Activated CD8-positive, alpha-beta memory T cell treated with anti-CD3 and anti-CD28 coated beads for 48 hours (primary cell): ENCODE data around the gene TRPM6.

ENCODE experiments used
- DNase-seq, 3 experiments: peaks; one replicate each; pipeline ENCODE4 v3.0.0-alpha.2; 2020; ENCODE audit warnings: low read depth in 2 of 3, low spot score in 2 of 3

Gene TRPM6

GRCh38 chr9:74773886-74774479 is 113.7 kb downstream of the TRPM6 start:
- peak in 2 of 3 experiments; percentile 14 to 20 for DNase-seq

DNA sequence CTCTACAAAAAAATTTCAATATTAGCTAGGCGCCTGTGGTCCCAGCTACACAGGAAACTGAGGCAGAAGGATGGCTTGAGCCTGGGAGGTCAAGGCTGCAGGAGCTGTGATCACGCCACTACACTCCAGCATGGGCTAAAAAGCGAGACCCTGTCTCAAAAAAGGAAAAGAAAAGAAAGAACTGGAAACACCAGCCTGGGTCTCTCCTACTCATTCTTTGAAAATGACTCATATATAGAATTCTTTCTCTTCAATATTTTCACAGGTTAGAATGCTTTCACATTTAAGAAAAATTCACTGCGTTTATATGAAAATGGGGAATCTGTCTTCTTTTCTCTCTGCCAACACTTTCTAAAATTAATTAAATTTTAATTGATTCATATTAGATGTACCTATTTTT is 115.6 kb downstream of the TRPM6 start:
- no peak for DNase-seq

- DNase-seq, result no peak
These were observed 116.0 kb downstream of the TRPM6 start for GRCh38 chr9:74771672-74772071.

GRCh38 chr9:74771262-74771585 is 116.5 kb downstream of the TRPM6 start:
- no peak for DNase-seq

DNA sequence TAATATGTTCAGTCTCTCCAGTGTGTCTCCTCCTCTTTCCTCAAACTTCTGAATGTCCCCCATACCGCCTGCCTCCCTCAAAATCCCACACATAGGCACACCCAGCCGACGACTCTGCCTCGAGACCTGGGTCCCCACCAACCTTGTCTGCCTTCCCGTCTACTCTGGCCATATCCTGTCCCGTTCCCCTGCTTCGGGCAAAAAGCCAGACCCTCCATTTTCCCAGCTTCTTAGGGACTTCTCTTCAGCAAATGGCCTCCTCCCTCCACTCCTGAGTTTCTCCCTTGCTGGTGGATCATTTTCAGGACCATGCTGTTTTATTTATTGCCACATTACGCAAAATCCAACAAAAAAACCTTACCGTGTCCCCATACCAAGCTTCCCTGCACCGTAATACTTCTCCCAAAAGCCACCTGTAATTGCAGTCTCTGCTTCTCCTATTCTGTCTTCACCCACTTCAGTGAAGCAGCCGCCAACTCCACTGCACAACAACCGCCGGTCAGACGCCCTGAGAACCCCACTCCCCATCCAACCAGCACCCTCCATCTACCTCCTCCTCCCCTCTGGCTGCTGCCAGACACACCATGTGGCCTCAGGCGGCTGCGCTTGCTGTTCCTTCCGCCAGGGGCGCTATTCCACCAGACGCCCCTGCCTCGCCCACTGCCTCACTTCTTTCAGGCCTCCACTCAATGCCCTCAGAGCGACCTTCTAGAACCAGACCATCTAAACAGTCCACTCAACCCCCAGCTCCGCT is 117.0 kb downstream of the TRPM6 start:
- no peak for DNase-seq

- no peak for DNase-seq
These were observed 122.2 kb downstream of the TRPM6 start for GRCh38 chr9:74765481-74765971.

DNA sequence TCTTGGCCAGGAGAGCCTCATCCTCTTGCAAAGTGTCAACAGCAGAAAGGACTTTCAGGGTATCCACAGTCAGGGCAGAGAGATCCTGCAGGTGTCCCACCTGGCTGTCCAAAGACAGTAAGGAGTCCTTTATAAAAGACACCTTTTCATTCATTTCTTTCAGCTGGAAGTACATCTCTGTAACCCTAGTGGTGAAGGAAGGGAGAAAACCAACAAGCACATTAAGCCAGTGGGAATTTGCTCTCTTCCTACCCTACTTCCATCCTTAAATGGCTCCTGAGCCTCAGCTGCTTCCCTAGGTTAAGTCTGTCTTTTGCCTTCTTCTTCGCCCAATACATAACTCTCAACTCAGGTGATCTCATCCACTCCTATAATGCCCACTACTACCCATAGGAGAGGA is 124.8 kb downstream of the TRPM6 start:
- no peak for DNase-seq

DNA sequence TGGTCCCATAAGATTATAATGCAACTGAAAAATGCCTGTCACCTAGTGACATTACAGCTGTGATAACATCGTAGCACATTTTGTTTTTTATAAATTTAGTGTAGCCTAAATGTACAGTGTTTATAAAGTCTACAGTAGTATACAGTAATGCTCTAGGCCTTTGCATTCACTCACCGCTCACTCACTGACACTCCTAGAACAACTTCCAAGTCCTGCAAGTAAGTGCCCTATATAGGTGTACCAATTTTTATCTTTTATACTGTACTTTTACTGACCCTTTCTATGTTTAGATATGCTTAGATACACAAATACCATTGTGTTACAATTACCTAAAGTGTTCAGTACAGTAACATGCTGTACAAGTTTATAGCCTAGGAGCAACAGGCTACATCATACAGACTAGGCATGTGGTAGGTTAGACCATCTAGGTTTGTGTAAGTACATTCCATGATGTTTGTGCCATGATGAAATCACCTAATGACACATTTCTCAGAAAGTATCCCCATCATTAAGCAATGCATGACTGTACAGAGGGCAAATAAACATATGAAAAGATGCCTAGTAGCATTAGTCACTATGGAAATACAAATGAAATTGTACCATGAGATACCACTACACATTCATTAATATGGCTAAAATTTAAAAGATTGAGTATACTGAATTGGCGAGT is 127.6 kb downstream of the TRPM6 start:
- no peak for DNase-seq

DNA sequence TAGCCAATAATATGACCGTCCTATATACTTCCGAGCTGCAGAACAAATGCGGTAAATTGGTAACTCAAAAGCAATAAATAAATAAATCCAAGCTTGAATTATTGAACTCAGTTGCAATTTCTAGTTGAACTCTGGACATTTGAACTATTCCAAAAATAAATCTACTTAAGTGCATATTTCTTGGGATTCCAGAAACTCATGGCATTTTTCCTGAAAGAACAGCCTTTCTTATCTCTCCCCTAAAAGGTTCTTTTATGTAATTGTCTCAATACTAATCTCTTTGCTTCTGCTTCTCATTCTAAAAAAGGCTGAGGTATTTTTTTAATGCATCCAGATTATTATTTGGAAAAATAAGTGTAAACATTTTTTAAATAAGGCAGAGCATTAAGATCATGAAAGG is 131.7 kb downstream of the TRPM6 start:
- DNase-seq, result no peak

DNA sequence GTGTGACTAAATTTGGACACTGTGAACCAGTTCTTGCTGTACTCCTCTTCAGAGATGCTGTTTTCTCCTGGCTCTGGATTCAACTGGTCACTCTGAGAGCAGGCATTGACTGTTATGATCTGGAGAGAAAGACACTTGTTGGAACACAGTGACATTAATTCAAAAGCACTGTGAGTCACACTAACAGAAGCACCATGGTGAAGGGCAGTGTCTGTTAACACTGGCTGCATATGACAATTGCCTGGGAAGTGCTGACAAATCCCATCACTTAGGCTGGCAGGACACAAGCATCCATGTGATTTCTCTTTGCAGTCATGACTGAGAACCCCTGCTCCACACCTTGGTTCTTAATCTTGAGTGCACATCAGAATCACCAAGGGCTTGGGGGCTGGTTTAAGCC is 132.4 kb downstream of the TRPM6 start:
- DNase-seq, result no peak

DNA sequence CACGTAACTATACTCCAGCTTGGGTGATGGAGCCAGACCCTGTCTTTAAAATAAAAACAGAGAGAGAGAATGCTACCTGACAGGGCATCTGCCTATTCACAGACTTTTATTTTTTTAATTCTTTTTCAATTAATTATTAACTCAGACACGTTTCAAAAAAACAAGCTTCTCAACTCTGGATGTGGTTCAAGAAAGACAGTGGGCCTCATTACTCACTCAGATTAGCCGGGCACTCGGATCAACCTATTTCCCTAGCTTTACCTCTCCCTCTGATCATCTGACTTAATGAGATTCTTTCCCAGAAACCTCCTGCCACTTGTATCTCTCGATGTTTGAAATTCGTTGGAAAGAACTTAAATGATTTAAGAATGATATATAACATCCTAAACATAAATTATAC is 134.1 kb downstream of the TRPM6 start:
- DNase-seq, result no peak

- no peak for DNase-seq
These were observed 138.8 kb downstream of the TRPM6 start for GRCh38 chr9:74748966-74749365.

- no peak for DNase-seq
These were observed 144.7 kb downstream of the TRPM6 start for GRCh38 chr9:74742792-74743730.

DNA sequence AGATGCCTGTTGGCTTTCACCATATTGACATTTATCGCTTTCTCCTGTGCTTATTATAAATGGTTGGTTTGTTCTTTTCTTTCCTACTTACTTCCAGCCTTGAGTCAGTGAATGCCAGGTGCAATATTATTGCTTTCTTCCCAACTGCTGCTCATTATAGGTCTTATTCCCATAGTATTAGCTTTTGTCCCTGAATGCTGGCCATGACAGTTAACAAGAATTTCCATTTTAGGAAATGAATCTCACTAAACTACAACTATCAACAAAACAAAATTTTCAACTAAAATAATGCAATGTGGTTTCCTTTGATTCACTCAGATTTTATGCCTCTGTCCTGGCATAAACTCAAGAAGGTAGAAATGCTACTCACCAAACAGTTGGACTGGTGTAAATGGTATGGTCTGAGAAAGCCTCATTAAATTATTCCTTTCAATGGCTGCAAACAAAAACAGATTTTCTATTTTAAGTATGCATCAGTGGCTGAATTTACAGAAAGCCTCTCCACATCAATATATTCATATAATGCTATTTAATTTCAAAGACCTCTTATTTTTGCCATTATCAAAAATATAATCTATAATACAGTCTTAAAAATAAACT is 145.4 kb downstream of the TRPM6 start:
- no peak for DNase-seq

- no peak for DNase-seq
These were observed 151.1 kb downstream of the TRPM6 start for GRCh38 chr9:74736646-74737045.

GRCh38 chr9:74735761-74736160 is 152.0 kb downstream of the TRPM6 start:
- no peak for DNase-seq

DNA sequence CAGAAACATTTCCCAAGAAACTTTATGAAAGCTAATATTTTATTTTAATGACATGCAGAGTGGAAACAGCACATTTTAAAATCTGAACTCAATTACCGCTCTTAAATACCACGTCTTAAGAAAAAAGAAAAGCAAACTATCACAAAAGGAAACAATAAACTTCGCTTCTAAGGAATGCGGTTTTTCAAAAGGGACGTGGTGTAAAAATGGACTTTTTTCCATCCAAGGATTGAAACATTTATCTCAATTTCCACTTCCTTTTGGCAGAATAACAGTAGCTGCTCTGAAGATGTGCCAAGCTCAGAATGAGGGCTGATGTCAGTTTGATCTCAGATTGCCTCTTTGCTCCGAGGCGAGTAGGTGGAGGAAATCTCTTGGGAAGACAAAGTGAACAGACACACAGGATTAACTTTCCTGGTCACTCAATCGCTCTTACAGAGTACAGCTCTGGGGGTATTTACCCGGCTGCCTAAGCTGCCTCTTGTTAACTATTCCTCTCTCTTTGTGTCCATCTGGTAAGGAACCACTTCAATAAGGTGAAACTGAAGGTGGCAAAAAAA is 158.5 kb downstream of the TRPM6 start:
- no peak for DNase-seq

- no peak for DNase-seq
These were observed 159.5 kb downstream of the TRPM6 start for GRCh38 chr9:74728176-74728575.

- no peak for DNase-seq
These were observed 161.1 kb downstream of the TRPM6 start for GRCh38 chr9:74726581-74726980.

DNA sequence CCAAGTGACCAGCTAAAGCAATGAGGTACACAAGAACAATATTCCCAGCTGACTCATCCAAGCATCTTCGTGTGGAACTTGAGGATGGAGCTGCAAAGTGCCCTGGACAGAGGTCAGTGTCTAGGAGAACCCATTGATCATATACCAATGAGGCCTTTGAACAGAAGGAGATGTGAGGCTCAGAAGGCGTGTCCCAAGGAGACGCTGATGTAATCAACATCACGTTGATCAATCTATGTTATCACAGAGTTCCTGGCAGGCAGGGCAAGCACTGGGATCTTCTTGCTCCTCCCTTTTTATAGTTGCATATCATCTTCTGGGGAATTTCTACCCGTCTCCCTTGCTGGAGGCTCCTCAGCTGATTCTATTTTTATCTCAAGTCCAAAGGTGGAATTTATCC is 163.4 kb downstream of the TRPM6 start:
- DNase-seq, result no peak
